Mesenchymal stem cell (in vitro differentiated cells and primary cell): ENCODE results near the gene NUDT8.

Source experiments
- DNase-seq: peaks from one replicate; pipeline ENCODE4 v3.0.0-alpha.2; 2013
- H2AFZ ChIP-seq: one replicate; pipeline ENCODE4 v1.6.1; 2013; ENCODE audit warnings: low read depth, mild to moderate bottlenecking, control low read depth, inconsistent platforms, low read length, moderate library complexity
- H2AK5ac ChIP-seq: 2 replicates; pipeline ENCODE4 v1.6.1; 2013; ENCODE audit warnings: low read length, moderate library complexity, mild to moderate bottlenecking, inconsistent platforms; ENCODE audit not compliant: severe bottlenecking
- H2BK120ac ChIP-seq: one replicate; pipeline ENCODE4 v1.6.1; 2013; ENCODE audit warnings: low read depth, mild to moderate bottlenecking, inconsistent platforms, low read length, moderate library complexity
- H2BK12ac ChIP-seq, 2 experiments: one replicate each; pipeline ENCODE4 v1.6.1; 2013; ENCODE audit warnings: inconsistent platforms in 2 of 2, low read length in 2 of 2, mild to moderate bottlenecking in 2 of 2, moderate library complexity in 2 of 2, control low read depth in 1 of 2
- H2BK15ac ChIP-seq: one replicate; pipeline ENCODE4 v1.6.1; 2013; ENCODE audit warnings: mild to moderate bottlenecking, low read depth, inconsistent platforms; ENCODE audit not compliant: poor library complexity, severe bottlenecking
- H2BK5ac ChIP-seq: 2 replicates; pipeline ENCODE4 v1.6.1; 2013; ENCODE audit warnings: low read depth, mild to moderate bottlenecking, low read length, control low read depth, inconsistent platforms; ENCODE audit not compliant: poor library complexity, severe bottlenecking
- H3K14ac ChIP-seq, 2 experiments: one replicate each; pipeline ENCODE4 v1.6.1; 2013; ENCODE audit warnings: inconsistent platforms in 2 of 2, low read length in 2 of 2, control low read depth in 1 of 2, mild to moderate bottlenecking in 1 of 2, moderate library complexity in 1 of 2
- H3K18ac ChIP-seq, 2 experiments: one replicate each; pipeline ENCODE4 v1.6.1; 2013; ENCODE audit warnings: inconsistent platforms in 2 of 2, low read length in 2 of 2, control low read depth in 1 of 2, low read depth in 1 of 2, mild to moderate bottlenecking in 1 of 2
- H3K23ac ChIP-seq, 2 experiments: one replicate each; pipeline ENCODE4 v1.6.1; 2013; ENCODE audit warnings: inconsistent platforms in 2 of 2, low read length in 2 of 2, mild to moderate bottlenecking in 2 of 2, moderate library complexity in 2 of 2, control low read depth in 1 of 2
- H3K27ac ChIP-seq: 2 replicates; pipeline ENCODE4 v1.5.1; 2013; ENCODE audit warnings: mild to moderate bottlenecking, moderate library complexity, low read length, control low read depth, inconsistent platforms; ENCODE audit not compliant: poor library complexity, severe bottlenecking
- H3K27me3 ChIP-seq, 2 experiments: 2 replicates each; pipeline versions ENCODE4 v1.6.1 to v1.7.0; 2013; ENCODE audit warnings: low read length in 2 of 2, mild to moderate bottlenecking in 2 of 2, moderate library complexity in 2 of 2, control low read depth in 1 of 2, inconsistent platforms in 1 of 2; ENCODE audit not compliant: control insufficient read depth in 1 of 2, insufficient read depth in 1 of 2
- H3K36me3 ChIP-seq, 2 experiments: 2 replicates each; pipeline versions ENCODE4 v1.6.1 to v1.7.0; 2013; ENCODE audit warnings: low read length in 2 of 2, control low read depth in 1 of 2, inconsistent platforms in 1 of 2, low read depth in 1 of 2, mild to moderate bottlenecking in 1 of 2; ENCODE audit not compliant: insufficient read depth in 2 of 2, control insufficient read depth in 1 of 2
- H3K4ac ChIP-seq, 2 experiments: one replicate each; pipeline ENCODE4 v1.6.1; 2013; ENCODE audit warnings: inconsistent platforms in 2 of 2, low read length in 2 of 2, mild to moderate bottlenecking in 2 of 2, moderate library complexity in 2 of 2, control low read depth in 1 of 2, low read depth in 1 of 2
- H3K4me1 ChIP-seq: 2 replicates; pipeline ENCODE4 v1.6.1; 2013; ENCODE audit warnings: low read depth, low read length, control low read depth; ENCODE audit not compliant: control insufficient read depth, insufficient read depth
- H3K4me2 ChIP-seq: 2 replicates; pipeline ENCODE4 v1.6.1; 2013; ENCODE audit warnings: low read length, mild to moderate bottlenecking, inconsistent platforms; ENCODE audit not compliant: poor library complexity, severe bottlenecking
- H3K4me3 ChIP-seq, 2 experiments: 2 replicates each; pipeline versions ENCODE4 v1.5.1 to v1.7.0; 2013; ENCODE audit warnings: low read length in 2 of 2, mild to moderate bottlenecking in 2 of 2, control low read depth in 1 of 2, low read depth in 1 of 2; ENCODE audit not compliant: insufficient read depth in 1 of 2
- H3K79me1 ChIP-seq: replicated peaks from 2 replicates; pipeline ENCODE4 v1.6.1; 2013; ENCODE audit warnings: mild to moderate bottlenecking, control low read depth, low read length, inconsistent platforms; ENCODE audit not compliant: poor library complexity, severe bottlenecking
- H3K9ac ChIP-seq: 2 replicates; pipeline ENCODE4 v1.7.0; 2013; ENCODE audit warnings: mild to moderate bottlenecking, low read length, moderate library complexity
- H3K9me3 ChIP-seq: 2 replicates; pipeline ENCODE4 v1.7.0; 2013; ENCODE audit warnings: mild to moderate bottlenecking, low read length; ENCODE audit not compliant: control insufficient read depth
- H4K8ac ChIP-seq: one replicate; pipeline ENCODE4 v1.6.1; 2013; ENCODE audit warnings: inconsistent platforms, mild to moderate bottlenecking, low read length, moderate library complexity
- H4K91ac ChIP-seq: one replicate; pipeline ENCODE4 v1.6.1; 2013; ENCODE audit warnings: mild to moderate bottlenecking, low read length, inconsistent platforms
- WGBS: methylation state at CpG from one replicate; pipeline ENCODE4 v1.1.7; 2013; ENCODE audit warnings: mixed read lengths; 5-methylcytosine and 5-hydroxymethylcytosine counted together

NUDT8 gene

GRCh38 chr11:67668192-67668551 lies 38.4 kb upstream of the NUDT8 start:
- Histone ChIP-seq H3K9me3 (no peaks in the 10 kb centered on the region), H3K9ac (no peak overlapping the region), H2AK5ac (no peak overlapping the region), H3K27me3 (peaks cover under 1 to 43% of the 10 kb centered on the region in 2 experiments), H3K36me3 (no peaks in the 10 kb centered on the region), H2BK5ac (no peak overlapping the region), H3K27ac (no peak overlapping the region), H4K91ac (no peak overlapping the region), H2BK12ac (no peak overlapping the region), H3K23ac (no peak overlapping the region), H2BK15ac (no peak overlapping the region), H2AFZ (no peak overlapping the region), H3K18ac (no peak overlapping the region), H3K14ac (no peak overlapping the region), H3K4me3 (no peak overlapping the region), H3K4me1 (peaks cover 2% of the 10 kb centered on the region), H4K8ac (no peak overlapping the region), H3K4me2 (no peak overlapping the region), H3K4ac (no peak overlapping the region), H3K79me1 (no peaks in the 10 kb centered on the region), H2BK120ac (no peak overlapping the region)
- no peak for DNase-seq
- WGBS, result 68% methylated on average over 5 of the region's 5 CpGs

- Histone ChIP-seq H3K23ac (no peak overlapping the region), H3K79me1 (no peaks in the 10 kb centered on the region), H3K9ac (no peak overlapping the region), H3K18ac (no peak overlapping the region), H3K27me3 (peaks cover 6 to 48% of the 10 kb centered on the region in 2 experiments), H2AFZ (no peak overlapping the region), H3K14ac (no peak overlapping the region), H2BK12ac (no peak overlapping the region), H3K4me1 (peaks cover 2% of the 10 kb centered on the region), H3K4me2 (no peak overlapping the region), H3K36me3 (no peaks in the 10 kb centered on the region), H3K4me3 (no peak overlapping the region), H3K27ac (no peak overlapping the region), H2BK5ac (no peak overlapping the region), H2AK5ac (no peak overlapping the region), H3K4ac (no peak overlapping the region), H2BK120ac (no peak overlapping the region), H4K8ac (no peak overlapping the region), H2BK15ac (no peak overlapping the region), H4K91ac (no peak overlapping the region), H3K9me3 (no peaks in the 10 kb centered on the region)
- no peak for DNase-seq
- WGBS, result 86% methylated on average over 25 of the region's 26 CpGs
These were observed 37.9 kb upstream of the NUDT8 start for GRCh38 chr11:67667490-67668191.

- Histone ChIP-seq H3K4me2 (no peak overlapping the region), H3K9me3 (no peaks in the 10 kb centered on the region), H2BK120ac (no peak overlapping the region), H4K91ac (no peak overlapping the region), H3K14ac (no peak overlapping the region), H3K9ac (no peak overlapping the region), H3K27me3 (peaks cover 13 to 51% of the 10 kb centered on the region in 2 experiments), H3K27ac (no peak overlapping the region), H2BK12ac (no peak overlapping the region), H3K18ac (no peak overlapping the region), H3K36me3 (no peaks in the 10 kb centered on the region), H3K4me3 (no peak overlapping the region), H2AFZ (no peak overlapping the region), H2BK5ac (no peak overlapping the region), H2AK5ac (no peak overlapping the region), H2BK15ac (no peak overlapping the region), H3K23ac (no peak overlapping the region), H3K4me1 (peaks cover 2% of the 10 kb centered on the region), H4K8ac (no peak overlapping the region), H3K4ac (no peak overlapping the region), H3K79me1 (no peaks in the 10 kb centered on the region)
- WGBS, result 79% methylated on average over 20 of the region's 20 CpGs
- DNase-seq, result no peak
These were observed 37.1 kb upstream of the NUDT8 start for GRCh38 chr11:67666676-67667489.

- no peak overlapping the region for H4K8ac ChIP-seq
These were observed 36.5 kb upstream of the NUDT8 start for GRCh38 chr11:67666303-67666645.

More at GRCh38 chr11:67666303-67666645, 36.5 kb upstream of the NUDT8 start:
- H2BK12ac ChIP-seq, result no peak overlapping the region
- H3K4ac ChIP-seq, result no peak overlapping the region
- H2BK5ac ChIP-seq, result no peak overlapping the region
- H3K36me3 ChIP-seq, result no peaks in the 10 kb centered on the region
- H3K14ac ChIP-seq, result no peak overlapping the region
- peaks cover 2% of the 10 kb centered on the region for H3K4me1 ChIP-seq
- no peak overlapping the region for H2AFZ ChIP-seq
- no peak for DNase-seq
- no peak overlapping the region for H4K91ac ChIP-seq
- no peaks in the 10 kb centered on the region for H3K9me3 ChIP-seq
- peaks cover 15 to 56% of the 10 kb centered on the region in 2 experiments for H3K27me3 ChIP-seq
- H3K4me2 ChIP-seq, result no peak overlapping the region
- no peak overlapping the region for H3K23ac ChIP-seq
- H2BK120ac ChIP-seq, result no peak overlapping the region
- no peak overlapping the region for H3K18ac ChIP-seq
- H3K9ac ChIP-seq, result no peak overlapping the region
- no peak overlapping the region for H2BK15ac ChIP-seq
- no peak overlapping the region for H3K27ac ChIP-seq
- no peaks in the 10 kb centered on the region for H3K79me1 ChIP-seq
- WGBS, result 89% methylated on average over 11 of the region's 11 CpGs
- no peak overlapping the region for H3K4me3 ChIP-seq
- H2AK5ac ChIP-seq, result no peak overlapping the region
